ENCODE measurements around the gene PALD1. TPM values are rescaled to one million over a fixed set of nuclear protein-coding genes. Genes with fewer than 3 reads are reported as not detected.

PALD1 gene
- total RNA-seq, 2 donors from 2014 or later, result 4.9 to 11.7 TPM

GRCh38 chr10:70571236-70571635 is 92.7 kb downstream of the PALD1 start:
- Histone ChIP-seq H3K9me3 (no peaks in the 10 kb centered on the region), H3K4me1 (peaks cover 9% of the 10 kb centered on the region), H3K27me3 (no peaks in the 10 kb centered on the region), H3K4me3 (no peak overlapping the region), H3K27ac (no peak overlapping the region), H3K36me3 (replicated peaks in 1 of 2; ENCODE audit: insufficient read depth in 1 of 2, low read depth in 2 of 2) (no peaks in the 10 kb centered on the region)
- ATAC-seq (no peak), DNase-seq (no peak)
- intact Hi-C loops (cut with DNase I), result no loop called here
- no peak for TF ChIP-seq POLR2A (IDR thresholded peaks at IDR 0.05)
- TF ChIP-seq CTCF (IDR thresholded peaks at IDR 0.05), result no peak
- WGBS, 2 donors, result 54 to 57% methylated on average over 4 of the region's 4 CpGs

- intact Hi-C loops (cut with DNase I), result no loop called here
- no peaks in the 10 kb centered on the region for H3K27me3 ChIP-seq
- TF ChIP-seq POLR2A (IDR thresholded peaks at IDR 0.05), result no peak
- TF ChIP-seq CTCF (IDR thresholded peaks at IDR 0.05), result no peak
- no peak for ATAC-seq
- H3K9me3 ChIP-seq, result no peaks in the 10 kb centered on the region
- H3K36me3 ChIP-seq (replicated peaks in 1 of 2; ENCODE audit: insufficient read depth in 1 of 2, low read depth in 2 of 2), result no peaks in the 10 kb centered on the region
- WGBS, 2 donors, result 71 to 77% methylated on average over 15 to 16 of the region's 16 CpGs
- no peak overlapping the region for H3K4me3 ChIP-seq
- peaks cover 10% of the 10 kb centered on the region for H3K4me1 ChIP-seq
- H3K27ac ChIP-seq, result no peak overlapping the region
- DNase-seq, result no peak
Measured at GRCh38 chr10:70571636-70572439, 93.3 kb downstream of the PALD1 start.

DNA sequence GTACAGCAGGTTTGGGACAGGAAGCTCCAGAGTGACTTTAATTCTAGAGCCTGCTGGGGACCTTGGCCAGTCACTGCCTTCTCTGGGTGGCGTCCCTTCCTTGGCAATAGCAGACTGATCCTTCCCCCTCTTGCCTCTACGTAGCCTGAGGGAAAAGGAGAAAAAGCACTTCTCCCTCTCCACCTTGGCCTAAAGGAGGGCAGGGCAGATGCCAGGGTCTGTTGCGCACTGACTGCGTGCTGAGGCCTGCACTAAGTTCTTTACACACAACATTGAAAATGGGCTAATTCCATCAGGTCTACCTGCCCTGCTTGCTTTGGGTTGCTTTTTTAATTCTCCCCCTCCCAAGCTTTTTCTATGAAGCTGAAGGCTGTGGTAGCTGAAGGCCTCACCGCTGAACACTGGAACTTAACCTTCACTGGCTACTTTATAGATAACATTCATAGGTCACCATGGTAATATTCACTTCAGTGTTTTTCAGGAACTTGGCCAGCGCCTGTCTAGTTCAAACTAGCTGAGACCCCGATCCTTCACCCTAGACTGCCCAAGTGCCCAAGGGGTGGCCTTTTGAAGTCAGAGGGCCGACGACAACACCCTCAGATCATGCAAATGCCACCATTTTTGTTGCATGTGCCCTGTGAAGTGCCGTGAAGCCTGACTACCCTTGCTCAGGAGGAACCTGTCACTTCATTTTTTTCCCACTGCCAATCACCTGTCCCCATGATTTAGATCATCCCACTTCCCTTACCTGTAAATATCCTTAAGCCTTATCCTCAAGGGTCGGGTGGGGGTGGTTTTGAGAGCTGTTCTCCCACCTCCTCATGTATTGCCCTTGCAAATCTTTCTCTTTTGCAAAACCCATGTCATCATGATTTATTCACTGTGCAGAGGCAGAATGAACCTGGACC is 95.3 kb downstream of the PALD1 start:
- no peak for ATAC-seq
- no peak for DNase-seq
- Histone ChIP-seq H3K4me3 (no peak overlapping the region), H3K27me3 (no peaks in the 10 kb centered on the region), H3K27ac (no peak overlapping the region), H3K4me1 (peaks cover 18% of the 10 kb centered on the region), H3K36me3 (replicated peaks in 1 of 2; ENCODE audit: insufficient read depth in 1 of 2, low read depth in 2 of 2) (no peaks in the 10 kb centered on the region), H3K9me3 (no peaks in the 10 kb centered on the region)
- 80 to 89% methylated on average over 11 of the region's 11 CpGs for WGBS, 2 donors
- TF ChIP-seq POLR2A (IDR thresholded peaks at IDR 0.05) (no peak), CTCF (IDR thresholded peaks at IDR 0.05) (no peak)
- intact Hi-C loops (cut with DNase I), result no loop called here

DNA sequence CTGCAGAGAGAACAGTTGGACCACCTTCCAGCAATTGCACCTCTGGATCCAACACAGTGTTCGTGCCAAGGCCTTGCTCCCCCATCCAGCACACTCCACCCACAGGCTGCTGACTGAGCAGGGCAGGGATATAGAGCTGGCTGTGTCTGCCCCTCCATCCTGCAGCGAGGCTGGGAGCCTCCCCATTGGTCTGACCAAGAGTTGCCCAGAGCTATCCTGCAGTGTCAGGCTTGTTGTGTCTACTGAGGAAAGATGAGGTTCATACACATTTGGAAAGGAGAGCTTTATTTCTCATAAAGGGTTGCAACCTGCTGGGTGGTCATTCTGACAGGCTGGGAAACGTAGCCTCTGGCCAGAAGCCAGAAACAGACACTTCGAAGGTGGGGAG is 96.9 kb downstream of the PALD1 start:
- H3K4me3 ChIP-seq, result no peak overlapping the region
- no peaks in the 10 kb centered on the region for H3K9me3 ChIP-seq
- peaks cover 19% of the 10 kb centered on the region for H3K4me1 ChIP-seq
- no peaks in the 10 kb centered on the region for H3K27me3 ChIP-seq
- H3K27ac ChIP-seq, result no peak overlapping the region
- ATAC-seq (no peak), DNase-seq (no peak)
- TF ChIP-seq POLR2A (IDR thresholded peaks at IDR 0.05) (no peak), CTCF (IDR thresholded peaks at IDR 0.05) (no peak)
- WGBS, 2 donors, result 38 to 39% methylated on average over 3 to 4 of the region's 4 CpGs
- intact Hi-C loops (cut with DNase I), result no loop called here
- H3K36me3 ChIP-seq (replicated peaks in 1 of 2; ENCODE audit: insufficient read depth in 1 of 2, low read depth in 2 of 2), result no peaks in the 10 kb centered on the region

Measured in body of pancreas (tissue), 4 donors.